GM12892 (cell line): ENCODE results near the gene LRCH1.

Experiments used
- POLR2A ChIP-seq: IDR thresholded peaks from 2 replicates; pipeline ENCODE4 v1.6.1; 2011; ENCODE audit warnings: low read depth, low read length, control low read depth
- POLR2AphosphoS5 ChIP-seq: IDR thresholded peaks from 2 replicates; pipeline ENCODE4 v1.6.1; 2011; ENCODE audit warnings: low read depth, low read length, control low read depth
- TAF1 ChIP-seq: IDR thresholded peaks from 2 replicates; pipeline ENCODE4 v1.6.1; 2011; ENCODE audit warnings: low read depth, mild to moderate bottlenecking, control low read depth, low read length, borderline replicate concordance

GRCh38 chr13:46647512-46648065 lies 94.6 kb downstream of the LRCH1 start:
- TF ChIP-seq POLR2AphosphoS5 (no peak), POLR2A (no peak), TAF1 (no peak)
